Thyroid gland (tissue), 4 donors: ENCODE results near the gene ARHGEF40.
A peak's percentile ranks its signal among the peaks of the same experiment; 100 is the strongest.

ENCODE experiments used
- CTCF ChIP-seq, 6 experiments: fragments of 200-600 bp in 3 of 6; fragments of 450-650 bp in 3 of 6; sonication (generic) in 3 of 6; IDR thresholded peaks; one replicate each; pipeline ENCODE4 v1.5.1; 2016 to 2019; ENCODE audit warnings: antibody characterized with exemption in 6 of 6, mild to moderate bottlenecking in 2 of 6, inconsistent platforms in 1 of 6, moderate library complexity in 1 of 6
- POLR2A ChIP-seq, 2 donors: fragments of 450-650 bp; IDR thresholded peaks; one replicate each; pipeline ENCODE4 v1.6.1; 2017; ENCODE audit warnings: antibody characterized with exemption in 2 of 2, mild to moderate bottlenecking in 2 of 2, moderate library complexity in 1 of 2

GRCh38 chr14:21093769-21094681, 23.9 kb downstream of the ARHGEF40 start:
- TF ChIP-seq CTCF (IDR thresholded peaks at IDR 0.05), result peak in 1 of 6 experiments; percentile 14
- TF ChIP-seq POLR2A (IDR thresholded peaks at IDR 0.05), result peak in 1 of 2 donors; percentile 19
